Neural cell (in vitro differentiated cells): ENCODE data around the gene WBP11. TPM values are rescaled to one million over a fixed set of nuclear protein-coding genes. Genes with fewer than 3 reads are reported as not detected.
A peak's percentile ranks its signal among the peaks of the same experiment; 100 is the strongest.

Experiments used
- H2AFZ ChIP-seq: fragments of 200-600, 300-800 bp; sonication (generic), shearing (Covaris generic); 2 replicates; pipeline ENCODE4 v1.6.0; 2014; ENCODE audit warnings: low read depth, mild to moderate bottlenecking, antibody characterized with exemption, low read length, moderate library complexity
- H3F3A ChIP-seq: fragments of 200-600 bp; shearing (Covaris generic); 2 replicates; pipeline ENCODE4 v1.6.1; 2016; ENCODE audit warnings: mild to moderate bottlenecking, moderate library complexity, mixed read lengths, antibody characterized with exemption, low read length; ENCODE audit not compliant: insufficient read depth, poor library complexity, severe bottlenecking
- H3K27ac ChIP-seq: fragments of 200-600, 300-800 bp; sonication (generic), shearing (Covaris generic); 2 replicates; pipeline ENCODE4 v1.5.1; 2014; ENCODE audit warnings: mild to moderate bottlenecking, low read length, moderate library complexity
- H3K27me3 ChIP-seq: fragments of 300-800, 200-600 bp; sonication (generic), shearing (Covaris generic); 2 replicates; pipeline ENCODE4 v1.6.0; 2014; ENCODE audit warnings: mild to moderate bottlenecking, low read depth, low read length, moderate library complexity; ENCODE audit not compliant: insufficient read depth
- H3K36me3 ChIP-seq: fragments of 300-800, 200-600 bp; sonication (generic), shearing (Covaris generic); 2 replicates; pipeline ENCODE4 v1.5.1; 2014; ENCODE audit warnings: mild to moderate bottlenecking, antibody characterized with exemption, low read length, moderate library complexity; ENCODE audit not compliant: insufficient read depth
- H3K4me2 ChIP-seq: fragments of 300-800, 200-600 bp; sonication (generic), shearing (Covaris generic); 2 replicates; pipeline ENCODE4 v1.6.0; 2014; ENCODE audit warnings: mild to moderate bottlenecking, low read length
- H3K4me3 ChIP-seq: fragments of 300-800, 200-600 bp; sonication (generic), shearing (Covaris generic); 2 replicates; pipeline ENCODE4 v1.5.1; 2014; ENCODE audit warnings: mild to moderate bottlenecking, low read length, moderate library complexity
- H3K79me2 ChIP-seq: fragments of 200-600 bp; shearing (Covaris generic); replicated peaks from 2 replicates; pipeline ENCODE4 v1.6.0; 2014; ENCODE audit warnings: mild to moderate bottlenecking, low read length, moderate library complexity; ENCODE audit not compliant: insufficient read depth
- H3K9ac ChIP-seq: fragments of 300-800, 200-600 bp; sonication (generic), shearing (Covaris generic); 2 replicates; pipeline ENCODE4 v1.6.1; 2016; ENCODE audit warnings: mild to moderate bottlenecking, low read length, mixed read lengths
- H3K9me2 ChIP-seq: fragments of 200-600 bp; shearing (Covaris generic); 2 replicates; pipeline ENCODE4 v1.6.1; 2016; ENCODE audit warnings: mild to moderate bottlenecking, low read length, mixed read lengths; ENCODE audit not compliant: insufficient read depth
- H3K9me3 ChIP-seq: fragments of 200-600, 300-800 bp; sonication (generic), shearing (Covaris generic); 2 replicates; pipeline ENCODE4 v1.6.1; 2016; ENCODE audit warnings: mild to moderate bottlenecking, mixed run types, low read length, moderate library complexity, mixed read lengths
- H4K20me1 ChIP-seq: fragments of 200-600 bp; shearing (Covaris generic); 2 replicates; pipeline ENCODE4 v1.6.1; 2016; ENCODE audit warnings: mild to moderate bottlenecking, mixed run types; ENCODE audit not compliant: insufficient read depth
- CTCF ChIP-seq: fragments of 450-650 bp; IDR thresholded peaks from 2 replicates; pipeline ENCODE4 v1.5.1; 2014; ENCODE audit warnings: antibody characterized with exemption, mild to moderate bottlenecking, moderate library complexity; ENCODE audit not compliant: poor library complexity, severe bottlenecking
- EP300 ChIP-seq: fragments of 450-650 bp; conservative IDR thresholded peaks from 2 replicates; pipeline ENCODE4 v1.6.1; 2014; ENCODE audit warnings: antibody characterized with exemption, mild to moderate bottlenecking, moderate library complexity; ENCODE audit not compliant: poor library complexity, severe bottlenecking
- EZH2 ChIP-seq: fragments of 200-600, 300-800 bp; shearing (Covaris generic), sonication (generic); IDR thresholded peaks from 2 replicates; pipeline ENCODE4 v1.6.1; 2014; ENCODE audit warnings: antibody characterized with exemption, low read length, borderline replicate concordance, mild to moderate bottlenecking; ENCODE audit not compliant: insufficient read depth, poor library complexity, severe bottlenecking
- MXI1 ChIP-seq: fragments of 450-650 bp; conservative IDR thresholded peaks from 2 replicates; pipeline ENCODE4 v1.6.1; 2014; ENCODE audit warnings: antibody characterized with exemption, mild to moderate bottlenecking; ENCODE audit not compliant: poor library complexity, severe bottlenecking
- POLR2AphosphoS5 ChIP-seq: IDR thresholded peaks from 2 replicates; pipeline ENCODE4 v1.6.1; 2012
- RAD21 ChIP-seq: fragments of 450-650 bp; conservative IDR thresholded peaks from 2 replicates; pipeline ENCODE4 v1.6.1; 2014; ENCODE audit warnings: antibody characterized with exemption, mild to moderate bottlenecking, moderate library complexity
- REST ChIP-seq: IDR thresholded peaks from 2 replicates; pipeline ENCODE4 v1.6.1; 2012; ENCODE audit warnings: borderline replicate concordance
- SMC3 ChIP-seq: fragments of 450-650 bp; conservative IDR thresholded peaks from 2 replicates; pipeline ENCODE4 v1.6.1; 2014; ENCODE audit warnings: antibody characterized with exemption, mild to moderate bottlenecking, moderate library complexity; ENCODE audit not compliant: poor library complexity
- TAF1 ChIP-seq: IDR thresholded peaks from 2 replicates; pipeline ENCODE4 v1.6.1; 2012; ENCODE audit warnings: low read depth
- polyA plus RNA-seq: library from polyadenylated mRNA; depleted of rRNA; stranded (reverse); fragments of >200 nt; gene quantifications from 2 replicates; pipeline ENCODE4 v1.2.3, GENCODE V29; 2014

The WBP11 gene
- polyA plus RNA-seq, 1 donor from 2014 or later, result 12.9 TPM

GRCh38 chr12:14769466-14769968, 33.8 kb downstream of the WBP11 start:
- no peaks in the 10 kb centered on the region for H3K79me2 ChIP-seq
- peak overlapping the region; percentile 74 for H2AFZ ChIP-seq

GRCh38 chr12:14768823-14769405, 34.4 kb downstream of the WBP11 start:
- Histone ChIP-seq H3K27me3 (peaks cover 21% of the 10 kb centered on the region), H3K27ac (no peak overlapping the region), H3K79me2 (no peaks in the 10 kb centered on the region), H3F3A (no peaks in the 10 kb centered on the region), H3K9me3 (no peaks in the 10 kb centered on the region), H3K4me2 (peak overlapping the region; percentile 15), H2AFZ (no peak overlapping the region), H3K9ac (peak overlapping the region; percentile 74), H3K9me2 (no peaks in the 10 kb centered on the region), H4K20me1 (no peaks in the 10 kb centered on the region), H3K36me3 (no peaks in the 10 kb centered on the region), H3K4me3 (peak overlapping the region; percentile 72)
- TF ChIP-seq MXI1, result no peak
- TF ChIP-seq REST, result no peak
- TF ChIP-seq POLR2AphosphoS5, result no peak
- TF ChIP-seq EZH2, result no peak
- no peak for TF ChIP-seq EP300
- no peak for TF ChIP-seq TAF1
- no peak for TF ChIP-seq RAD21

More at GRCh38 chr12:14769466-14769968, 33.8 kb downstream of the WBP11 start:
- H3K9me2 ChIP-seq, result no peaks in the 10 kb centered on the region
- H3K4me2 ChIP-seq, result peak overlapping the region; percentile 15
- H3K36me3 ChIP-seq, result no peaks in the 10 kb centered on the region
- H3K27ac ChIP-seq, result peak overlapping the region; percentile 78
- peak overlapping the region; percentile 72 for H3K4me3 ChIP-seq
- TF ChIP-seq MXI1 (no peak), CTCF (no peak), SMC3 (no peak), RAD21 (no peak), EP300 (no peak), POLR2AphosphoS5 (no peak), TAF1 (no peak), REST (no peak), EZH2 (no peak)
- H4K20me1 ChIP-seq, result no peaks in the 10 kb centered on the region
- H3K9ac ChIP-seq, result peak overlapping the region; percentile 74
- no peaks in the 10 kb centered on the region for H3F3A ChIP-seq
- peaks cover 27% of the 10 kb centered on the region for H3K27me3 ChIP-seq
- no peaks in the 10 kb centered on the region for H3K9me3 ChIP-seq
